Smooth muscle cell (in vitro differentiated cells): ENCODE measurements around the gene LARGE1. TPM values are rescaled to one million over a fixed set of nuclear protein-coding genes. Genes with fewer than 3 reads are reported as not detected.

Experiments
- DNase-seq: peaks from one replicate; lab custom pipeline; 2025; ENCODE audit not compliant: unreplicated experiment; lab: John Stamatoyannopoulos, UW
- H2AFZ ChIP-seq: fragments of 200-600 bp; sonication (generic); 2 replicates; pipeline ENCODE4 v1.6.0; 2016; ENCODE audit warnings: antibody characterized with exemption, low read depth, mild to moderate bottlenecking
- H3F3A ChIP-seq: fragments of 200-600 bp; sonication (generic); 2 replicates; pipeline ENCODE4 v1.6.0; 2017; ENCODE audit warnings: antibody characterized with exemption, low read depth
- H3K27ac ChIP-seq: fragments of 200-600 bp; sonication (generic); 2 replicates; pipeline ENCODE4 v1.5.1; 2016; ENCODE audit warnings: low read depth, mild to moderate bottlenecking
- H3K27me3 ChIP-seq: fragments of 200-600 bp; sonication (generic); 2 replicates; pipeline ENCODE4 v1.6.1; 2016; ENCODE audit warnings: low read depth, mild to moderate bottlenecking
- H3K36me3 ChIP-seq: fragments of 200-600 bp; sonication (generic); 2 replicates; pipeline ENCODE4 v1.5.1; 2016; ENCODE audit warnings: low read depth
- H3K4me1 ChIP-seq: fragments of 200-600 bp; sonication (generic); 2 replicates; pipeline ENCODE4 v1.5.1; 2016; ENCODE audit warnings: low read depth
- H3K4me2 ChIP-seq: fragments of 200-600 bp; sonication (generic); 2 replicates; pipeline ENCODE4 v1.6.0; 2016; ENCODE audit warnings: mild to moderate bottlenecking
- H3K4me3 ChIP-seq: fragments of 200-600 bp; sonication (generic); 2 replicates; pipeline ENCODE4 v1.5.1; 2016; ENCODE audit warnings: mild to moderate bottlenecking
- H3K79me2 ChIP-seq: fragments of 200-600 bp; sonication (generic); 2 replicates; pipeline ENCODE4 v1.6.0; 2016; ENCODE audit warnings: low read depth, mild to moderate bottlenecking
- H3K9ac ChIP-seq: fragments of 200-600 bp; sonication (generic); 2 replicates; pipeline ENCODE4 v1.6.0; 2016; ENCODE audit warnings: low read depth
- H3K9me3 ChIP-seq: fragments of 200-600 bp; sonication (generic); replicated peaks from 2 replicates; pipeline ENCODE4 v1.5.1; 2016; ENCODE audit warnings: low read depth
- H4K20me1 ChIP-seq: fragments of 200-600 bp; sonication (generic); 2 replicates; pipeline ENCODE4 v1.6.0; 2016; ENCODE audit warnings: low read depth
- WGBS: methylation state at CpG from one replicate; pipeline ENCODE4 v1.1.7; 2016; ENCODE audit warnings: low lambda C conversion rate; 5-methylcytosine and 5-hydroxymethylcytosine counted together
- polyA plus RNA-seq: library from polyadenylated mRNA; unstranded; fragments of >200 nt; fragmentation: Nextera tagmentation; extraction: Ambion mirVana; gene quantifications from 2 replicates; pipeline ENCODE4 v1.2.1, GENCODE V29; 2016
- total RNA-seq: library from RNA; depleted of rRNA; stranded (reverse); fragments of >200 nt; gene quantifications from 2 replicates; pipeline ENCODE4 v1.2.3, GENCODE V29; 2014
- TF ChIP-seq, protein P1 (sequence below): fragments of 200-600 bp; sonication (generic); IDR thresholded peaks from 2 replicates; pipeline ENCODE4 v1.5.1; 2017; ENCODE audit warnings: borderline replicate concordance, mild to moderate bottlenecking, antibody characterized with exemption; ENCODE audit not compliant: insufficient read depth, poor library complexity, severe bottlenecking

The LARGE1 gene
- total and polyA plus RNA-seq, 2 experiments from 2014 or later: 11.9 to 18.0 TPM

DNA sequence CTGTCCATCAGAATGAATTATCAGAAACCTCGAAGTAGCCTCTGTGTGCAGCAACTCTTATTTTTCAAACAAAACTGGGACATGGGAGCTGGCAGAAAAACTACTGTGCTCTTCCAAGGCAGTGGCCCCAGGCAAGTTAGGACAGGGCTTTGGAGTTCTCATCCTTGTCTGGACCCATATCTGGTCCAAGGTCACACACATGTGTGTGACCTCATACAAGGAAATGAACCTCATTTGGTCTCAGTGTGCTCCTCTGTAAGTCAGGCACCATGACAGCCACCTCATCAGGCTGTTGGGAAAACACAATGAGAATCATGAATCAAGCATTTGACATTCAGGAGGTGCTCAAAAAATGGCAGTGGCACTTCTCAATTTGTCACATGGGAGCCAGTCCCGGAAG, 25.8 kb downstream of the LARGE1 start:
- Histone ChIP-seq H3K9ac (no peak overlapping the region), H3K9me3 (no peaks in the 10 kb centered on the region)

DNA sequence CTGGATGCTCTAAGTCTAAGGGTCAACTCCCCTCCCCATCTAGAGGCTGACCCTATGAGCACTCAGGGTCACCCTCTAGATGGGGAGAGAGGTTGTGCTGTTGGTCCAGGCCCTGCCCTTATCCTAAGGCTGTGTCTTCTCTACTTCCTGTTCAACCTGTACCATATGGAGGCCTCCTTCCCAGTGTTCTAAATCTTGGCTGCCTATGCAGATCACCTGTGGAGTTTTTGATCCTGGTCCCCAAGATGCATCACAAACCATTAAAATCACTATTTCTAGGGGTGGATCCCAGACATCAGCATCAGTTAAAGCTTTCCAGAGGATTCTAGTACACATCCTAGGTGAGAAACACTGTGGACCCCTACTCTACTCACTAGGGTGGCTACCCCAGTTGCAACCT, 26.2 kb downstream of the LARGE1 start:
- Histone ChIP-seq H3K4me1 (peaks cover 7% of the 10 kb centered on the region), H3K27me3 (no peaks in the 10 kb centered on the region), H3K9ac (no peak overlapping the region), H3K4me2 (no peak overlapping the region), H4K20me1 (peaks cover 78% of the 10 kb centered on the region), H3F3A (no peaks in the 10 kb centered on the region), H3K27ac (no peak overlapping the region), H3K9me3 (no peaks in the 10 kb centered on the region), H3K36me3 (no peaks in the 10 kb centered on the region), H3K4me3 (no peak overlapping the region), H2AFZ (no peak overlapping the region), H3K79me2 (peaks cover 6% of the 10 kb centered on the region)
- TF ChIP-seq, protein P1, sequence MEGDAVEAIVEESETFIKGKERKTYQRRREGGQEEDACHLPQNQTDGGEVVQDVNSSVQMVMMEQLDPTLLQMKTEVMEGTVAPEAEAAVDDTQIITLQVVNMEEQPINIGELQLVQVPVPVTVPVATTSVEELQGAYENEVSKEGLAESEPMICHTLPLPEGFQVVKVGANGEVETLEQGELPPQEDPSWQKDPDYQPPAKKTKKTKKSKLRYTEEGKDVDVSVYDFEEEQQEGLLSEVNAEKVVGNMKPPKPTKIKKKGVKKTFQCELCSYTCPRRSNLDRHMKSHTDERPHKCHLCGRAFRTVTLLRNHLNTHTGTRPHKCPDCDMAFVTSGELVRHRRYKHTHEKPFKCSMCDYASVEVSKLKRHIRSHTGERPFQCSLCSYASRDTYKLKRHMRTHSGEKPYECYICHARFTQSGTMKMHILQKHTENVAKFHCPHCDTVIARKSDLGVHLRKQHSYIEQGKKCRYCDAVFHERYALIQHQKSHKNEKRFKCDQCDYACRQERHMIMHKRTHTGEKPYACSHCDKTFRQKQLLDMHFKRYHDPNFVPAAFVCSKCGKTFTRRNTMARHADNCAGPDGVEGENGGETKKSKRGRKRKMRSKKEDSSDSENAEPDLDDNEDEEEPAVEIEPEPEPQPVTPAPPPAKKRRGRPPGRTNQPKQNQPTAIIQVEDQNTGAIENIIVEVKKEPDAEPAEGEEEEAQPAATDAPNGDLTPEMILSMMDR: no peak
- no peak for DNase-seq

More for the DNA sequence above, 25.8 kb downstream of the LARGE1 start:
- 84% methylated on average over 2 of the region's 2 CpGs for WGBS
- no peak overlapping the region for H3K4me2 ChIP-seq
- peaks cover 79% of the 10 kb centered on the region for H4K20me1 ChIP-seq
- peaks cover 12% of the 10 kb centered on the region for H3K4me1 ChIP-seq
- H3K4me3 ChIP-seq: no peak overlapping the region
- TF ChIP-seq, protein P1: no peak
- no peaks in the 10 kb centered on the region for H3K27me3 ChIP-seq
- H3K27ac ChIP-seq: no peak overlapping the region
- no peak for DNase-seq
- H3F3A ChIP-seq: no peaks in the 10 kb centered on the region
- no peaks in the 10 kb centered on the region for H3K36me3 ChIP-seq
- no peak overlapping the region for H2AFZ ChIP-seq
- peaks cover 5% of the 10 kb centered on the region for H3K79me2 ChIP-seq

DNA sequence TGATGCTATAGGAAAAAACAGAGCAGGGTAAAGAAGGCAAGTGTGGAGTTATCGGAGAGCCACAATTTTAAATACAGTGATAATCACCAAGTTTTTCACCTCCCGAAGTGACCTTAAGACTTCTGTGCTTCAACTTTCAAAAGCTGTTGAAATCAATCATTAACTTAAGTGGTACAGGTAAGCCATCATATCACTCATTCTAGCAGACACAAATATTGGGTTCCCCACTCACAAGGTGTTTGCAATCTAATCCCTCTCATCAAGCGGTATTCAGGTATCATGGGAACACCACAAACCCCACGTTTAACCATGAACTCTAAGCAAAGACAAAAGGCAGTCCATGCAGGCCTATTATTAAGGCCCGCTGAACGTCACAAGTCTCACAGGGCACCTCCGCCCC, 26.8 kb downstream of the LARGE1 start:
- TF ChIP-seq, protein P1: no peak
- H3K27ac ChIP-seq: no peak overlapping the region
- WGBS: 95% methylated on average over 7 of the region's 7 CpGs

DNA sequence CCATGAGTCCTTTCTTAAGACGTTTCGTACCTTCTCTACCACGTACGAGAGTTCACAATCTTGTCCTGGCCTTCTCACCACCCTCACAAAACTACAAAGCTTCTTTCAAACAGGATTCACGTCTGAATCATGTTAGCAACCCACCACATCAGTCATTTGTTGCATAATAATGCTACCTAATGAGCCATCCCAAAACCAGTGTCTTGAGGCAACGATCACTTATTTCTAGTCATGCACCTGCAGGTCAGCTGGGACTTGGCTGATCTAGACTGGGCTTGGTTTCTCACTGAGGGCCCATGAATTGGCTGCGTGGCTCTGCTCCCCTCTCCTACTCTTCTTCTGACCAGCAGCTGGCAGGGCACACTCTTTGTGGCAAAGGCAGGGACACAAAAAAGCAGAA, 28.3 kb downstream of the LARGE1 start:
- Histone ChIP-seq H3F3A (no peaks in the 10 kb centered on the region), H3K9me3 (no peaks in the 10 kb centered on the region), H3K4me2 (no peak overlapping the region), H4K20me1 (peaks cover 60% of the 10 kb centered on the region), H3K36me3 (no peaks in the 10 kb centered on the region), H3K79me2 (peaks cover 6% of the 10 kb centered on the region), H3K27me3 (no peaks in the 10 kb centered on the region), H3K4me3 (no peak overlapping the region), H3K9ac (no peak overlapping the region), H3K4me1 (no peaks in the 10 kb centered on the region), H3K27ac (no peak overlapping the region), H2AFZ (no peak overlapping the region)
- 84% methylated on average over 7 of the region's 7 CpGs for WGBS
- TF ChIP-seq, protein P1: no peak
- no peak for DNase-seq

More for the DNA sequence above, 26.8 kb downstream of the LARGE1 start:
- Histone ChIP-seq H3K4me1 (peaks cover 6% of the 10 kb centered on the region), H3K9ac (no peak overlapping the region), H3K79me2 (peaks cover 6% of the 10 kb centered on the region), H2AFZ (no peak overlapping the region), H3K4me3 (no peak overlapping the region), H4K20me1 (peaks cover 75% of the 10 kb centered on the region), H3F3A (no peaks in the 10 kb centered on the region), H3K36me3 (no peaks in the 10 kb centered on the region), H3K4me2 (no peak overlapping the region), H3K27me3 (no peaks in the 10 kb centered on the region), H3K9me3 (no peaks in the 10 kb centered on the region)
- no peak for DNase-seq
